ENCODE data around the gene RILPL1.
"Not testable (repeated sequence)": the region's sequence is repeated elsewhere in the genome, so short reads cannot be mapped to it uniquely, and the experiment has no call there.

RILPL1 gene

GRCh38 chr12:123520567-123521474, 12.7 kb downstream of the RILPL1 start:
- Histone ChIP-seq H3K27ac (ENCODE audit: low read depth, low read length) (no peak overlapping the region), H4K8ac (ENCODE audit: low read depth, low read length) (no peak overlapping the region), H3K18ac (ENCODE audit: low read length) (no peak overlapping the region), H3K9ac (ENCODE audit: low read length) (no peak overlapping the region), H3K4me2 (ENCODE audit: low read length) (no peak overlapping the region), H3K4me1 (ENCODE audit: control insufficient read depth, low read depth, low read length) (no peaks in the 10 kb centered on the region), H3K79me2 (ENCODE audit: control insufficient read depth, insufficient read depth, low read length) (no peaks in the 10 kb centered on the region), H2AK5ac (ENCODE audit: low read length) (no peak overlapping the region), H3K27me3 (ENCODE audit: insufficient read depth, low read length, poor library complexity) (no peaks in the 10 kb centered on the region), H3K36me3 (ENCODE audit: control insufficient read depth, insufficient read depth, low read length) (no peaks in the 10 kb centered on the region), H3K4ac (ENCODE audit: low read depth, low read length) (no peak overlapping the region), H2BK5ac (ENCODE audit: low read length) (no peak overlapping the region), H2BK15ac (replicated peaks; ENCODE audit: low read depth) (no peak overlapping the region), H3K4me3 (ENCODE audit: low read length) (no peak overlapping the region), H4K5ac (ENCODE audit: low read length) (no peak overlapping the region), H3K79me1 (ENCODE audit: low read length) (no peaks in the 10 kb centered on the region), H3K23ac (ENCODE audit: low read length) (no peak overlapping the region), H2BK120ac (ENCODE audit: low read depth, low read length) (no peak overlapping the region), H3K56ac (ENCODE audit: low read length) (no peak overlapping the region)
- no peak for DNase-seq
- no CpG with 5 or more reads among the region's 14 CpGs for WGBS (ENCODE audit: extremely low coverage, insufficient coverage, low lambda C conversion rate)

GRCh38 chr12:123519141-123520001, 14.1 kb downstream of the RILPL1 start:
- no peak overlapping the region for H3K9ac ChIP-seq (ENCODE audit: low read length)
- no CpG with 5 or more reads among the region's 24 CpGs for WGBS (ENCODE audit: extremely low coverage, insufficient coverage, low lambda C conversion rate)
- no peak overlapping the region for H3K4ac ChIP-seq (ENCODE audit: low read depth, low read length)
- H3K27ac ChIP-seq (ENCODE audit: low read depth, low read length): no peak overlapping the region
- no peaks in the 10 kb centered on the region for H3K4me1 ChIP-seq (ENCODE audit: control insufficient read depth, low read depth, low read length)
- no peak overlapping the region for H3K18ac ChIP-seq (ENCODE audit: low read length)
- no peak overlapping the region for H2BK5ac ChIP-seq (ENCODE audit: low read length)
- no peaks in the 10 kb centered on the region for H3K36me3 ChIP-seq (ENCODE audit: control insufficient read depth, insufficient read depth, low read length)
- H3K4me3 ChIP-seq (ENCODE audit: low read length): no peak overlapping the region
- no peak overlapping the region for H2BK120ac ChIP-seq (ENCODE audit: low read depth, low read length)
- H3K27me3 ChIP-seq (ENCODE audit: insufficient read depth, low read length, poor library complexity): no peaks in the 10 kb centered on the region
- H3K79me1 ChIP-seq (ENCODE audit: low read length): no peaks in the 10 kb centered on the region
- no peak overlapping the region for H4K5ac ChIP-seq (ENCODE audit: low read length)
- no peak overlapping the region for H4K8ac ChIP-seq (ENCODE audit: low read depth, low read length)
- no peak overlapping the region for H2BK15ac ChIP-seq (replicated peaks; ENCODE audit: low read depth)
- no peak overlapping the region for H3K4me2 ChIP-seq (ENCODE audit: low read length)
- no peak overlapping the region for H2AK5ac ChIP-seq (ENCODE audit: low read length)
- no peaks in the 10 kb centered on the region for H3K79me2 ChIP-seq (ENCODE audit: control insufficient read depth, insufficient read depth, low read length)
- H3K56ac ChIP-seq (ENCODE audit: low read length): no peak overlapping the region
- peak; percentile 85 for DNase-seq
- H3K23ac ChIP-seq (ENCODE audit: low read length): no peak overlapping the region

- no peak overlapping the region for H4K5ac ChIP-seq (ENCODE audit: low read length)
- H3K23ac ChIP-seq (ENCODE audit: low read length): no peak overlapping the region
- no peaks in the 10 kb centered on the region for H3K27me3 ChIP-seq (ENCODE audit: insufficient read depth, low read length, poor library complexity)
- no peak overlapping the region for H3K4ac ChIP-seq (ENCODE audit: low read depth, low read length)
- H3K56ac ChIP-seq (ENCODE audit: low read length): no peak overlapping the region
- H2BK120ac ChIP-seq (ENCODE audit: low read depth, low read length): no peak overlapping the region
- peak; percentile 68 for DNase-seq
- H3K4me2 ChIP-seq (ENCODE audit: low read length): no peak overlapping the region
- no peak overlapping the region for H3K18ac ChIP-seq (ENCODE audit: low read length)
- no peak overlapping the region for H2AK5ac ChIP-seq (ENCODE audit: low read length)
- no peak overlapping the region for H3K4me3 ChIP-seq (ENCODE audit: low read length)
- no peak overlapping the region for H2BK5ac ChIP-seq (ENCODE audit: low read length)
- no peaks in the 10 kb centered on the region for H3K79me1 ChIP-seq (ENCODE audit: low read length)
- H3K4me1 ChIP-seq (ENCODE audit: control insufficient read depth, low read depth, low read length): no peaks in the 10 kb centered on the region
- no peak overlapping the region for H3K9ac ChIP-seq (ENCODE audit: low read length)
- H4K8ac ChIP-seq (ENCODE audit: low read depth, low read length): no peak overlapping the region
- no peaks in the 10 kb centered on the region for H3K79me2 ChIP-seq (ENCODE audit: control insufficient read depth, insufficient read depth, low read length)
- H3K36me3 ChIP-seq (ENCODE audit: control insufficient read depth, insufficient read depth, low read length): no peaks in the 10 kb centered on the region
- H2BK15ac ChIP-seq (replicated peaks; ENCODE audit: low read depth): no peak overlapping the region
- no peak overlapping the region for H3K27ac ChIP-seq (ENCODE audit: low read depth, low read length)
- no CpG with 5 or more reads among the region's 11 CpGs for WGBS (ENCODE audit: extremely low coverage, insufficient coverage, low lambda C conversion rate)
Observed at GRCh38 chr12:123516216-123516780, 17.2 kb downstream of the RILPL1 start.

- not testable (repeated sequence) for DNase-seq; H3K4me1 ChIP-seq (ENCODE audit: control insufficient read depth, low read depth, low read length); H3K27me3 ChIP-seq (ENCODE audit: insufficient read depth, low read length, poor library complexity); H3K4me3 ChIP-seq (ENCODE audit: low read length); H3K4me2 ChIP-seq (ENCODE audit: low read length); H2BK120ac ChIP-seq (ENCODE audit: low read depth, low read length); H3K4ac ChIP-seq (ENCODE audit: low read depth, low read length); H2BK15ac ChIP-seq (replicated peaks; ENCODE audit: low read depth); H3K79me2 ChIP-seq (ENCODE audit: control insufficient read depth, insufficient read depth, low read length); H4K5ac ChIP-seq (ENCODE audit: low read length); H3K23ac ChIP-seq (ENCODE audit: low read length); H2BK5ac ChIP-seq (ENCODE audit: low read length); H3K56ac ChIP-seq (ENCODE audit: low read length); H3K36me3 ChIP-seq (ENCODE audit: control insufficient read depth, insufficient read depth, low read length); H3K9ac ChIP-seq (ENCODE audit: low read length); H3K27ac ChIP-seq (ENCODE audit: low read depth, low read length); H4K8ac ChIP-seq (ENCODE audit: low read depth, low read length); H2AK5ac ChIP-seq (ENCODE audit: low read length); H3K18ac ChIP-seq (ENCODE audit: low read length); H3K79me1 ChIP-seq (ENCODE audit: low read length)
- WGBS (ENCODE audit: extremely low coverage, insufficient coverage, low lambda C conversion rate): no CpG with 5 or more reads among the region's 1 CpG
Observed at GRCh38 chr12:123514582-123515221, 18.8 kb downstream of the RILPL1 start.

GRCh38 chr12:123513805-123514204, 19.7 kb downstream of the RILPL1 start:
- H3K79me2 ChIP-seq (ENCODE audit: control insufficient read depth, insufficient read depth, low read length): no peaks in the 10 kb centered on the region
- H3K4me1 ChIP-seq (ENCODE audit: control insufficient read depth, low read depth, low read length): no peaks in the 10 kb centered on the region
- H3K18ac ChIP-seq (ENCODE audit: low read length): no peak overlapping the region
- H4K5ac ChIP-seq (ENCODE audit: low read length): no peak overlapping the region
- no peak overlapping the region for H3K23ac ChIP-seq (ENCODE audit: low read length)
- DNase-seq: no peak
- H3K9ac ChIP-seq (ENCODE audit: low read length): no peak overlapping the region
- no peaks in the 10 kb centered on the region for H3K79me1 ChIP-seq (ENCODE audit: low read length)
- H2AK5ac ChIP-seq (ENCODE audit: low read length): no peak overlapping the region
- no peak overlapping the region for H3K27ac ChIP-seq (ENCODE audit: low read depth, low read length)
- no peak overlapping the region for H2BK120ac ChIP-seq (ENCODE audit: low read depth, low read length)
- no peaks in the 10 kb centered on the region for H3K27me3 ChIP-seq (ENCODE audit: insufficient read depth, low read length, poor library complexity)
- H3K4me2 ChIP-seq (ENCODE audit: low read length): no peak overlapping the region
- H2BK5ac ChIP-seq (ENCODE audit: low read length): no peak overlapping the region
- no peak overlapping the region for H3K56ac ChIP-seq (ENCODE audit: low read length)
- H2BK15ac ChIP-seq (replicated peaks; ENCODE audit: low read depth): no peak overlapping the region
- no CpG with 5 or more reads among the region's 13 CpGs for WGBS (ENCODE audit: extremely low coverage, insufficient coverage, low lambda C conversion rate)
- no peak overlapping the region for H3K4me3 ChIP-seq (ENCODE audit: low read length)
- peaks cover 2% of the 10 kb centered on the region for H3K36me3 ChIP-seq (ENCODE audit: control insufficient read depth, insufficient read depth, low read length)
- H3K4ac ChIP-seq (ENCODE audit: low read depth, low read length): no peak overlapping the region
- H4K8ac ChIP-seq (ENCODE audit: low read depth, low read length): no peak overlapping the region

All from mesendoderm (in vitro differentiated cells).